B cell (primary cell): ENCODE measurements around the gene GID4. TPM values are rescaled to one million over a fixed set of nuclear protein-coding genes. Genes with fewer than 3 reads are reported as not detected.

Experiments used
- ATAC-seq: fragments of 200-7000 bp; cut with Tn5 transposase; one replicate; pipeline ENCODE4 v1.10.0; 2021; ENCODE audit warnings: low read depth, mild to moderate bottlenecking, moderate number of reproducible peaks, moderate library complexity
- CTCF ChIA-PET: fragments of 350-600 bp; sonication (Branson Sonifier 250); formaldehyde crosslinking; loops from one replicate; lab custom pipeline; 2021; ENCODE audit warnings: antibody characterized with exemption, inconsistent platforms; lab: Charles Lee
- POLR2A ChIA-PET: fragments of 350-600 bp; sonication (Branson Sonifier 250); formaldehyde crosslinking; loops from one replicate; lab custom pipeline; 2021; ENCODE audit warnings: antibody characterized with exemption; lab: Charles Lee
- DNase-seq: peaks from one replicate; pipeline ENCODE4 v3.0.0; 2013
- H2AFZ ChIP-seq: 2 replicates; pipeline ENCODE4 v1.6.1; 2012; ENCODE audit warnings: mild to moderate bottlenecking, low read depth, low read length; ENCODE audit not compliant: insufficient read depth, poor library complexity, severe bottlenecking
- H3K27ac ChIP-seq, 2 donors: 1 replicate in 1 of 2; 2 replicates in 1 of 2; pipeline ENCODE4 v1.5.1; 2012 to 2013; ENCODE audit warnings: low read length in 2 of 2, mild to moderate bottlenecking in 2 of 2, moderate library complexity in 1 of 2
- H3K27me3 ChIP-seq, 4 experiments: fragments of 200-600 bp in 1 of 4; sonication (generic) in 1 of 4; replicated peaks in 1 of 4; 1 replicate in 2 of 4; 2 replicates in 2 of 4; pipeline versions ENCODE4 v1.6.1 to v1.7.0; 2013 to 2016; ENCODE audit warnings: low read length in 3 of 4, mild to moderate bottlenecking in 2 of 4, mixed read lengths in 1 of 4, moderate library complexity in 1 of 4; ENCODE audit not compliant: insufficient read depth in 4 of 4, control insufficient read depth in 3 of 4; ENCODE audit errors: control extremely low read depth in 1 of 4
- H3K36me3 ChIP-seq, 2 experiments: replicated peaks in 1 of 2; 1 replicate in 1 of 2; 2 replicates in 1 of 2; pipeline versions ENCODE4 v1.6.1 to v1.7.1; 2013; ENCODE audit warnings: low read length in 1 of 2; ENCODE audit not compliant: insufficient read depth in 2 of 2, control insufficient read depth in 1 of 2; ENCODE audit errors: control extremely low read depth in 1 of 2, extremely low read depth in 1 of 2
- H3K4me1 ChIP-seq, 2 donors: fragments of 200-600 bp in 1 of 2; sonication (generic) in 1 of 2; 1 replicate in 1 of 2; 2 replicates in 1 of 2; pipeline versions ENCODE4 v1.5.1 to v1.6.1; 2013 to 2017; ENCODE audit warnings: low read length in 2 of 2; ENCODE audit not compliant: control insufficient read depth in 2 of 2, insufficient read depth in 2 of 2
- H3K4me2 ChIP-seq: replicated peaks from 2 replicates; pipeline ENCODE3; 2012; ENCODE audit warnings: mild to moderate bottlenecking, low read depth, low read length; ENCODE audit not compliant: poor library complexity, severe bottlenecking
- H3K4me3 ChIP-seq, 5 experiments: fragments of 200-600 bp in 1 of 5; sonication (generic) in 1 of 5; 1 replicate in 3 of 5; 2 replicates in 2 of 5; pipeline versions ENCODE4 v1.5.1 to v1.7.0; 2011 to 2016; ENCODE audit warnings: low read length in 4 of 5, mild to moderate bottlenecking in 4 of 5, low read depth in 2 of 5, control low read depth in 1 of 5, moderate library complexity in 1 of 5; ENCODE audit not compliant: insufficient read depth in 1 of 5; ENCODE audit errors: control extremely low read depth in 1 of 5, extremely low read depth in 1 of 5
- H3K79me2 ChIP-seq: fragments of 200-600 bp; sonication (generic); one replicate; pipeline ENCODE4 v1.6.0; 2016; ENCODE audit warnings: low read length; ENCODE audit not compliant: control insufficient read depth, insufficient read depth
- H3K9ac ChIP-seq: fragments of 200-600 bp; sonication (generic); 2 replicates; pipeline ENCODE4 v1.6.1; 2017; ENCODE audit warnings: mild to moderate bottlenecking, low read length, moderate library complexity
- H3K9me3 ChIP-seq, 3 donors: one replicate each; pipeline versions ENCODE4 v1.6.1 to v1.7.1; 2013; ENCODE audit warnings: low read length in 2 of 3; ENCODE audit not compliant: control insufficient read depth in 2 of 3, insufficient read depth in 1 of 3; ENCODE audit errors: control extremely low read depth in 1 of 3
- H4K20me1 ChIP-seq: 2 replicates; pipeline ENCODE4 v1.6.0; 2012; ENCODE audit warnings: mild to moderate bottlenecking, low read length; ENCODE audit not compliant: insufficient read depth, control insufficient read depth, poor library complexity, severe bottlenecking
- H3K27ac Mint-ChIP-seq: one replicate; pipeline ENCODE4 v1.8.0; 2021; ENCODE audit warnings: mixed read lengths
- H3K27me3 Mint-ChIP-seq: one replicate; pipeline ENCODE4 v1.8.0; 2021; ENCODE audit warnings: mixed read lengths
- H3K4me1 Mint-ChIP-seq: one replicate; pipeline ENCODE4 v1.8.0; 2021; ENCODE audit warnings: mixed read lengths
- H3K4me3 Mint-ChIP-seq: one replicate; pipeline ENCODE4 v1.8.0; 2021; ENCODE audit warnings: mixed read lengths
- H3K9me3 Mint-ChIP-seq: one replicate; pipeline ENCODE4 v1.8.0; 2022; ENCODE audit warnings: mixed read lengths; ENCODE audit not compliant: insufficient read depth
- CTCF ChIP-seq: fragments of 200-600 bp; IDR thresholded peaks from one replicate; pipeline ENCODE4 v1.8.0; 2022; ENCODE audit warnings: antibody characterized with exemption, mild to moderate bottlenecking
- EZH2 ChIP-seq: IDR thresholded peaks from 2 replicates; pipeline ENCODE4 v1.6.1; 2012; ENCODE audit warnings: borderline replicate concordance, low read depth, mild to moderate bottlenecking, moderate library complexity, low read length; ENCODE audit not compliant: insufficient read depth, poor library complexity, severe bottlenecking
- WGBS: methylation state at CpG from one replicate; pipeline ENCODE4 v1.1.5; 2013; ENCODE audit warnings: missing lambda C conversion rate; ENCODE audit not compliant: insufficient coverage; 5-methylcytosine and 5-hydroxymethylcytosine counted together
- intact Hi-C: fragments of 100-400 bp; cut with micrococcal nuclease; formaldehyde crosslinking; loops from one replicate; pipeline ENCODE4 v1.10.0; 2022
- polyA plus RNA-seq: library from polyadenylated mRNA; depleted of rRNA; stranded (reverse); fragments of >200 nt; gene quantifications from 2 replicates; pipeline ENCODE4 v1.2.3, GENCODE V29; 2012
- total RNA-seq, 2 donors: library from RNA; stranded (reverse); fragments of 120-200 nt in 1 of 2; gene quantifications; 1 replicate in 1 of 2; 2 replicates in 1 of 2; pipeline versions ENCODE4 v1.2.3 to v1.2.4, GENCODE V29; 2013 to 2022

Gene GID4
- total and polyA plus RNA-seq, 2 donors (not counting 1 experiment from before 2014, with no cell fraction given): 5.6 to 11.8 TPM

- H3K4me2 ChIP-seq: no peak overlapping the region
- intact Hi-C loops: no loop called here
- H3K4me1 Mint-ChIP-seq: no peaks in the 10 kb centered on the region
- TF ChIP-seq CTCF (no peak), EZH2 (no peak)
- H3K4me3 Mint-ChIP-seq: no peak overlapping the region
- H3K27me3 Mint-ChIP-seq: no peaks in the 10 kb centered on the region
- DNase-seq (no peak), ATAC-seq (no peak)
- H3K79me2 ChIP-seq: no peaks in the 10 kb centered on the region
- no peak overlapping the region for H2AFZ ChIP-seq
- no peaks in the 10 kb centered on the region for H3K27me3 ChIP-seq
- H3K27ac Mint-ChIP-seq: no peak overlapping the region
- H3K36me3 ChIP-seq: peaks cover 0 to 13% of the 10 kb centered on the region in 2 experiments
- no peaks in the 10 kb centered on the region for H3K9me3 ChIP-seq
- ChIA-PET POLR2A (no interaction called here), CTCF (no interaction called here)
- no peak overlapping the region for H3K9ac ChIP-seq
- no peaks in the 10 kb centered on the region for H3K9me3 Mint-ChIP-seq
- H3K4me3 ChIP-seq: no peak overlapping the region
- no peak overlapping the region for H3K27ac ChIP-seq
- H4K20me1 ChIP-seq: no peaks in the 10 kb centered on the region
- no peaks in the 10 kb centered on the region for H3K4me1 ChIP-seq
- 93% methylated on average over 7 of the region's 10 CpGs for WGBS
Measured at GRCh38 chr17:18109935-18110485, 70.8 kb downstream of the GID4 start.

- Histone ChIP-seq H3K9me3 (no peaks in the 10 kb centered on the region), H3K79me2 (no peaks in the 10 kb centered on the region), H3K4me3 (no peak overlapping the region), H3K4me2 (no peak overlapping the region), H3K4me1 (no peaks in the 10 kb centered on the region), H3K9ac (no peak overlapping the region), H3K36me3 (peaks cover 0 to 13% of the 10 kb centered on the region in 2 experiments), H3K27me3 (no peaks in the 10 kb centered on the region), H3K27ac (no peak overlapping the region), H2AFZ (no peak overlapping the region), H4K20me1 (no peaks in the 10 kb centered on the region)
- WGBS: 61% methylated on average over 3 of the region's 4 CpGs
- ChIA-PET CTCF (no interaction called here), POLR2A (no interaction called here)
- Mint-ChIP-seq H3K4me3 (no peak overlapping the region), H3K9me3 (no peaks in the 10 kb centered on the region), H3K4me1 (no peaks in the 10 kb centered on the region), H3K27me3 (no peaks in the 10 kb centered on the region), H3K27ac (no peak overlapping the region)
- intact Hi-C loops: no loop called here
- ATAC-seq (no peak), DNase-seq (no peak)
- TF ChIP-seq CTCF (no peak), EZH2 (no peak)
Measured at GRCh38 chr17:18110636-18111145, 71.5 kb downstream of the GID4 start.
